OCI-M1 (cell line): Measurements from ENCODE around the gene VAMP2.

Experiments used
- DNase-seq: peaks from one replicate; lab custom pipeline; 2025; lab: John Stamatoyannopoulos, UW

VAMP2 gene

DNA sequence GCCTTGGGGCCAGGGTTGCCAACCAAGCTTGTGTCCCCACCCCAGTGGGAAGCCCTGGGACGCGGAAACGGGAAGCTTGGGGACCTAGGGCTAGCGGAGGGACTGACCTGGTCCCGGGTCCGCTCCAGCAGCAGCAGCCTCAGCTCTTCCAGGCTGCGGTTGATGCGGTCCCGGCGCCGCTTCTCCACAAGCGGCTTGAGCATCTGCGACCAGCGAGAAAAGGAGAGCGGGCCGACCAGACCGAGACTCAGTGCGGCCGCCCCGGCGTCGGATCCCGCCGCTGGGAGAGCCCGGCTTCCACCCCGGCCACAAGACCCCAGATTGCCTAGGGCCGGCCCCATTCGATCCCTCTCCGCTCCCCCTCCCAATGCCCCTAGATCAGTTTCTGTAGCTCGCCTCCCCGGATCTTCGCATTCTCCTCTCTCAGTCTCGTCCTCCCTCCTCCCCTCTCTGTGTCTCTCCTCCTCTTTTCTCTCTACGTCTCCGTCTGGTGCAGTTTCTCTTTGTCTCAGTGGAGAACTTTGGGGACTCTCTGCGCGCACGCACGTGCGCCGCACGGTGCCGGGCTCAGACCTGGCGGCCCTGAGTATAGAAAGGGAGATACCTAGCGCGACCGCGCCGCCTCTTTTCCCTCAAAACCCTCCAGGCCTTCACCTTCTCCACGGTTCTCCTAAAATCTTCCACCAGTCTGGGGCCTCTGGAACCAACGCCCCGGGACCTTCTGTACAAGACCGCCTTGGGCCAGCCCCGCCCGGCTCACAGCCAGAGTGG is 39.6 kb downstream of the VAMP2 start:
- DNase-seq: peak; percentile 72

DNA sequence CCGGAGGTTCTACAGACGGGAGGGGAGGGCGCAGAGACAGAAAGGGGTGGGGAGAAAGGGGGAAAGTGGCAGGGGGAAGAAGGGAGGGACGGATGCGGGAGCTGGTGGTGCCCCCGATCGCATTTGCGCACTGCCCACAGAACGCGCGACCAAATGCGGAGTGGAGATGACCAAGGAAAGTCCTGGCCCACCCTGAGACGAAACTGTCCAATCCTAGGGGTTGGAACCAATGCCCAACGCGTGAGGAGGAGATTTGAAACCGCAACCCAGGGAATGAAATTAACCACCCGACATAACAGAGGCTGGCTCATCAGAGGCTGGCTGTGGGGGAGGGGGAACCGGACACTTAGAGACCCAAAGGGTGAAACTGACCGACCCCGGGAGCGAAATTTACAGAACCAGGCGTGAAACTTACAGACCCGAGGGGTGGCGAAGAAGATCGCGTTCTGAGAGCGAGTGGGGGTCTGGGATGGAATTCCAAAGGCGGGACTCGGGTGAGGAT is 40.3 kb downstream of the VAMP2 start:
- DNase-seq: peak; percentile 67

DNA sequence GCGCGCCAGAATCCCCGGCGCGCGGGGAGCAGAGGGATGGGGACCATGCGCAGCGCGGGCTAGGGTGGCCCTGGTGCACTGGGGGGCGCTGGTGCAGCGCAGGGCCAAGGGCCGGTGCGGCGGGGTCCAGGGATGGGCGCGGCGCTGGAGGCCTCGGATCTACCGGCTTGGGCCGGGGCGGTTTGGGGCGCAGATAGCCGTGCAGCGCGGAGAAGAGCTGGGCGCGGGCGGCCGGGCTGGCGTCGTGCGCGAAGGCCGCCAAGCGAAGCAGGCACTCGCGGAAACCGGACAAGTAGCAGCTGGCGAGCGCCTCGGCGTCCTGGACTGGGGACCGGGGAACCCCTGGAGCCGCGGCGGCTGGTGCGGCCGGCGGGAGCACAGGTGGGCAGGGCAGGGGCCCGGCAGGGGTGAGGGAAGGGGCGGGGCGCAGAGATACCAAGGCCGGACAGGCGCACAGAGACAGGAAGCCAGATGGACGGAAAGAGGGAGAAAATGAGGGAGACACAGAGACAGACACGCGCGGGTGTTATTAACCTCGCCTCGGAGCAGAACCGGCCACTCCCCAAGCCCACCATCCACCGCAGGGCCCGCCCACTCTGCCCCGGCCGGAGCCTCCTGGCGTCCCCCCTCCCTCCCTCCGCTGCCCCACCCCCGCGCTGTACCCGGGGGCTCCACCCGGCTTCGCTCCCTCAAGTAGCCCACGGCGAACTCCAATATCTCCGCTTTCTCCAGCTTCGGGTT is 40.9 kb downstream of the VAMP2 start:
- DNase-seq: peak; percentile 91

DNA sequence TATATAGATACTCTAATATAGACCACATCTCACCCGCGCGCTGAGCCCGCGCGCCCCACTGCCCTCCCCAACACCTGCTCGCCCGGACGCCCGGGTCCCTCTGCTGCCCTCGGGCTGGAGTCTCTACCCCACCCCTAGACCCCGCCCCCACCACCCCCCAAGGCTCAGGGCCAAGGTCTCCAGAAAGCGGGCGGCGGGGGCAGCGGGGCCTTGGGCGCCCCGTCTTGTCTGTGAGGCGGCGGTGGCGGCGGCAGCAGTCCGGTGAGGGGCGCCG is 41.4 kb downstream of the VAMP2 start:
- no peak for DNase-seq

DNA sequence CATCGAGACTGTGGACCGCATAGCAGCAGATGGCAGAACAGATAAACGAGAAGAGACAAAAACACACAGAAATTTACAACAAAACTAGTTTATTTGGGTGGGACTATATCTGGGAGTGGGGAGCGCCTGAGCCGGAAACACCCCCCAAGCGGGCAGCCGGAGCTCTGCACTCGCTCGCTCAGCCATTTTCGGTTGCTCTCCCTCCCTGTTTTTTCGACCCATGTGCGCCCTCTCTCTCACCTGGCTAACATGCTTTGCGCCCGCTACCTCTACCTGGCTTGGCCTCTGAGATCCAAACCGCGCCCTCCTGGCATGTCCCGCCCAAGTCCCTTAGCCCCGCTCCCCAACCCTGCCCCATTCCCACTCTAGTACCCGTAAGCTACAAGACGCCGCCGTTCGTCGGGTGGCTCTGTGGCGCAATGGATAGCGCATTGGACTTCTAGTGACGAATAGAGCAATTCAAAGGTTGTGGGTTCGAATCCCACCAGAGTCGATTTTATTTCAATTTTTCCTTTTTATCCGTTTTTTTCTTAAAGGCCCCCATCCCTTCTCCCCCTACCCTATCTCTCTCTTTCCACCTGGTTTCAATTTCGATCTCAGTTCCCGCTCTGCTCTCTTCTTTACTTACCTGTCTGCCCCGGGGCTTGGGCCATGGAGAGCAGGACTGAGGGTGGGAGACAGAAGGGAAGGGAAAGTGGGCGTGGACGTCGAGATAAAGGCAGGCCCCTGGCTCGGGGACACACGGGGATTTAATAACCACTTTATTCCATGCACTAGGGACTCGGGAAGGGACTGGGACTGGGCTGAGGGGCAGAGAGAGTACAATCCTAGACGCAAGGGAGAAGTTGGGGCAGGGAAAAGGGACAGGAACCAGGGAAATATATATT is 42.0 kb downstream of the VAMP2 start:
- peak; percentile 95 for DNase-seq

DNA sequence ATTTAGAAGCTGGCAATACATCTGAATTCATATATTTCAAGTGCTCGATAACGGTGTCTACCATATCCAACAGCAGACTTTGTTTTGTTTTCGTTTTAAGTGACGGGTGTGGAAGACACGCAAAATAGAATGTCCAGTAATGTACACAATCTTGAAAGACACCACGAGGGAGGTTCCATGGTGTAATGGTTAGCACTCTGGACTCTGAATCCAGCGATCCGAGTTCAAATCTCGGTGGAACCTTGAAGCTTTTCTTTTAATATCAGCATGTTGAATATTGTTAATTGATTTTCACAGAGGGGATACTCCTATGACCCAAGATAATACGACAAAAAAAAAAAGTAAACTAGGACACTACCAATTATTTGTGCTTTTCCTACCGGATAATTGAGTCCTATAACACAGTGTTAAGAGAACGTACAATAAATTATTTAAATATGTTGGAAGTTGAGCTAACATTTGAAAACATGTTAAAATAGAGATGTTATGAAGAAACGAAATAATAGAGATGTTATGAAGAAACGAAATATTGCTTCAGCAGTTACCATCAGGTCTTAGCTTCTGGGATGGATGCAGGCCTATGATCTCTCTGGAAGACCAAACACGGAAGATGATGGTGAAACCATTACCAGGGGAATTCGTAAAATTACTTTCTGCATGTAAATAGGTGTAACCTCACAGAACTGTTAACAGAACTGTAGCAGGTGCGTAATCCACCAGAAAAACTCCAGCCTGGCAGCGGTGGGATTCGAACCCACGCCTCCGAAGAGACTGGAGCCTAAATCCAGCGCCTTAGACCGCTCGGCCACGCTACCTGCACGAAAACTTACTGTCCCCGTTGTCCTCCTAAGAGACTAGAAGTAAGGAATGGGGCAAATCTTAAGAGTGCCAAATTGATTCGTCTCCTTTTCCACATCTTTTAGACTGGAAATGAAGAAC is 42.9 kb downstream of the VAMP2 start:
- peak; percentile 99 for DNase-seq

DNA sequence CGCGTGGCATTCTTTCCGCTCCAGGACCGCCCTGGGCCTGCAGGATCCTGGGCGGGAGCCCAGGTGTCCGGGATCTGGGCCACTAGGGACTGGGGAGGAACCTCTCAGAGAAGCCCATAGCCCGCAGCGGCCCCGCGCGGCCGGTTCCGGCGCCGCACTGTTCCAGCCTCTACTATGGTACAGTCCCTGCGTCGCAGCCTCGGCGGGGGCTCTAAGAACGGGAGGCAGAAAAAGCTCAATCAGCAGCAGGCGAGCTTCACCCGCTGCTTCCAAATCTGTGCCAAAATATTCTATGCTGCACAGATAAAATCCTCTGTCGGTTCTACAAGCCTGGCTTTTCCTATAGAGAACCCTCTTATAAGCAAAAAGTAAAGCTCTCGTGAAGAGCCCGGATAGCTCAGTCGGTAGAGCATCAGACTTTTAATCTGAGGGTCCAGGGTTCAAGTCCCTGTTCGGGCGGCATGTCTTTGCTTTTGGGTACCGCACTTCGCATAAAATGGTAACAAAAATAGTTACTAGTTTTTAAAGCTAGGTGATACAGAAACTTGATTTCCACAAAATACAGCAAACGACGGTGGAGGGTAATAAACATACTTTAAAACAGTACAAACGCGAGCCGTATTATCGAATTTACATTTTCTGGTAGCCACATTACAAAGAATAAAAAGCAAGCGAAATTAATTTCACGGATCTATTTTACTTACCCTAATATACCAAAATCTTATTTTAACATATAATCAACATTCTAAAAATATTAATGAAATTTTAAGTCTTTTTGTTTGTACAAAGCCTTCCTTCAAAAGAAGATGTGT is 43.8 kb downstream of the VAMP2 start:
- peak; percentile 98 for DNase-seq

DNA sequence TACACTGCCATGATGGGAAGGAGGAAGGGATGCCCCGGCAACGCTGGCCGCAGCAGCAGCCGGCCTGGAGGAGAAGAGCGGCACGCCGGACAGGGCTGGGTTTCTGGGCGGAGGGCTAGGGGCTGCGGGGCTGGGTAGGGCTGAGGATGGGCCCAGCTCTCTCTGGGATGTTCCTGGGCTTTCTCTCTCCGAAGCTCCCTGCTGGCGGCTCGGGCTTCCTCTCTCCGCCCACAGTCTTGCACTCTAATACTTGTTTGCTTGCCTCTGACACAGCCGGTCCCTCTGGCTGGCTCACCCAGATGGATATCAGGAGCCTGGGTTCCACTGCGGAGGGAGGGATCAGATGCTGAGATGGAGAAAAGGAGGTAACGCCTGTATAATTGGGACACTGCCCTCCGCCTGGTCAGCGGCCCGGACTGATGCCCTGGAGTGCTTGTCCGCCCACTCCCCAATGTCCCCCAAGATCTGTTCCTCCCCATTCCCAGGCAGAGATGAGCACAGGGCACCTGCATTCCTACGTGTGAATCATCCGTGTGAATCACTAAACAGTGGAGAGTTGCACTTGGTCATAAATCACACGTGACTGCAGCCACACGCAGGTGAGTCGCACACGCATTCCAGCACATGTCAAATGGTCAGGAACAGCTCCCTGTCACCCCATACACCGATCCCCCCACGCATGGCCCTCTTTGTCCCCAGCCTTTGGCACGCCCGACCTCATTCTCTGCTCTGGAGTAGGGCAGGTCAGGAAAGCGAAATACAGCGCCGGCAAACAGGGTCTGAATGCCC is 44.6 kb downstream of the VAMP2 start, which contains the start of gene ALOXE3:
TSS of gene ALOXE3 (minus strand) at position 535 of the 789 bp plus-strand sequence. CDS start at position 11, 524 bp downstream.
- DNase-seq: no peak

DNA sequence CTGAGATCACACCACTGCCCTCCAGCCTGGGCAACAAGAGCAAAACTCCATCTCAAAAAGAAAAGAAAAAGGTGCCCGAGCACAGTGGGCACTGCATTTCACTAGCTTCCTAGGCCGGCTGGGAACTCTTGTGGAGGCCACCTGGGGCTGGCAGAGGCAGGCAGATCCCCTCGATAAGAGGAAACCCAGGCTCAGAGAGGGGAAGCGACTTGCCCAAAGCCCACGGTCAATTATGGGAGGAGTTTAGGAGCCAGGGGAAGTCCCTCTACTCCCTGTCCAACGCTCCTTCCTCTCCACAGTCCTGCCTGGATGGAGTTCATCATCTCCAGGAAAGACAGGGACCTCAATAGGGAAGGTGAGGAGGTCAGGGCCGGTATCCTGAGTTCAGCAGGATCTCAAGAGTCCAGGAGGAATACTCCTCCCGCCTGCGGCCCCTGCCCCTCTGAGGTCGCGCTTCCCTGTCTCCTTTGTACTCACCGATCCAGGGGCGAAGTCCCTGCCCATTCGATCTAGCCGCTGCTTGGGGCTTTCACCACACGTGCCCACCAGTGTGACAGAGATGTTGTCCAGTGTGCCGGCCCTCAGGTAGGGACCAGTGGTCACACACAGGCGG is 45.3 kb downstream of the VAMP2 start:
- no peak for DNase-seq

DNA sequence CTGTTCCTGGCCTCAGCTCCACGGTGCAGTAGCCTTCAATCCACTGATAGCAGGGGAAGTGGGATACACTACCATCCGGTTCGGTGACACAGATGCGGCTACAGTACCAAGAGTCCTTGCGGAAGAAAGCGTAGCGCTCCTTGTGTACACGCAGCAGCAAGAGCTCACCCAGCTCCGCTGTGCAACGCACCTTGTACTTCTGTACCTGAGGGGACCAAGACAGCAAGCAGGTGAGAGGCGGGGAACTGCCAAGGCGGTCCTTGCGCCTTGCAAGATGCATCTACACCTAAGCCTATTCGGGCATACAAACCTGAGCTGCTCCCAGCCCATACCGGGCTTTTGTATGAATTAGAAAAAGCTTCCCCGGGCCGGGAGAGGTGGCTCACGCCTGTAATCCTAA is 46.0 kb downstream of the VAMP2 start:
- no peak for DNase-seq

DNA sequence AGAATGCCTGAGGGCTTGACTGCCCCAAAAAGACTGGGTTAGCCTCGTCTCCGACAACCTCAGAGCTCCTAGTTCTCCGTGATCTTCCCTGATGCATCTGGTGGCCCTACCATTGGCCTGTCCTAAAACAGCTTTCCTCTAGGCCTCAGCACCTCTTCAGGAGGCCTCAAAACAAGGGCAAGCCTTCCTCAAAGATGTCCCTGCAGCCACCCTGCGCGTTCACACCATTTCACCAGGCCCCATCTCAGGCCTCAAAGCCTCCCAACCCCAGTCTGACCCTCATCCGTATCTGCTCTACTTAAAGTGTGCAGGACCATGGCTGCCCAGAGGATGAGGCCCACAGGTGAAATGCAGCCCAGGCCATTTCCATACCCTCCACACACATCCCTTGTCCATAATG is 51.8 kb downstream of the VAMP2 start:
- DNase-seq: no peak

DNA sequence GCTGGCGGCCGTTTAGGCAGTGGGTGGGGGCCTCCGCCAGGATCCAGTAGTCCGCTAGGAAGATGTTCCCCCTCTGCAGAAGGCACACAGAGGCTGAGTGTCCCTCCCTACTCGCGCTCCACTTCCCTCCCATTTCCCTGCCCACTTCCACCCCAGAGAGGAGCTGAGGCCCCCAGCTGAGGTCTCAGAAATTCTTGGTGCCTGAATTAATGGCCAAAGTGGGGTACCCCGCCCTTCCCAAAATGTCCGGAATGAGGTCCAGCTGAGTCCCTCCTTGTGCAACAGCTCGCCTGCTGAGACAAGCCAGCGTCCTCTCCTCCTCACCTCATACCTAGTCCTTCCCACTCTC is 52.3 kb downstream of the VAMP2 start:
- no peak for DNase-seq

DNA sequence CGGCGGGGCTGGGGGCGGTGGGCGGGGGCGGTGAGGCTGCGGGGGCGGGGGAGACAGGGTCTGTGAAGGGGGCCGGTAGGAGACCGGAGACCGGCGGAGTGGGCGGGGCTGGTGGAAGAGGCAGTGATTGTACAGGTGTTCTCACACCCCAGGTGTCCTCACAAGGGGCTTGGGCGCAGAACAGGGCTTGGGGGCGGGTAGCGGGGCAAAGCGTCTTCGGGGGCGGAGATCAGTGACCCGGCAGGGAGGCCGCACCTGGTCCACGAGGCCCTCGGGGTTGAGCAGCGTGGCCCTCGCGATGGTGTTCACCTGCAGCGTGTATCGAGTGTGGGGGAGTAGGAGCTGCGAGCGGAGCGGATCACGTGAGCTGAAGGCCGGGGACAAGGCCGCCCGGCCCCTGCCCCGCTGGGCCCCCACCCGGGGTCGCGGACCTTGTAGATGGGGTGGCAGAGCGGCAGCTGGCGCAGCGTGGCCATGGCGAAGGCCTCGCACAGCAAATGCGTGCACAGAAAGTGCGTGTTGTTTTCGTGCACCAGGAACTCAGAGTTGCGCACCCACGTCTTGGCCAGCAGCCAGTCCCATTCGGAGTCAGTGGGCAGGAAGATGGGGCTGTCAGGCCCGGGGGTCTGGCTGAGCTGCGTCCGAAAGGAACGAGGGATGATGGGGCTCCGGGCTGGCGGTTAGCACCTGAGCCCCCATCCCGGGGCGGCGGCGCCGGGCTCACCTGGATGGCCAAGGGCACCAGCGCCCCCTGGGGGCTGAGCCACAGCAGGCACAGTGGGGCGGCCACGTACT is 52.9 kb downstream of the VAMP2 start:
- peak; percentile 42 for DNase-seq
